ENCODE results near the gene PARK7.
A peak's percentile ranks its signal among the peaks of the same experiment; 100 is the strongest.
"Not testable (repeated sequence)": the region's sequence is repeated elsewhere in the genome, so short reads cannot be mapped to it uniquely, and the experiment has no call there.

The PARK7 gene

DNA sequence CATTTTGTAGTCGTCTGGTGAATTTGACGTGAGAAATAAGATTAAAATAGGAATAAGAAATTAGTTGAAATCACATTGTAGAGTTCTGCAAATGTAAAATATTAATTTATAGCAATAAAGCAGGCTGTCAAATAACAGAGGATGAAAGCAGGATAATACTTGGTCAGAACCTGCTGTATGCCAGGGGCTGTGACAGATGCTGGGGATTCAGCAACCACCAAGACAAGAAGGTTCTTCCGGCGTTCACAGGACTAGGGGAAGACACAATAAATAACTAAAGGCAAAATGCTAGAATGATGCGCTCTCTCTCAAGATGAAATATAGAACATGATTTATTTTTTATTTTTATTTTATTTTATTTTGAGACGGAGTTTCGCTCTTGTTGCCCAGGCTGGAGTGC, 6.8 kb upstream of the PARK7 start:
- peak overlapping the region; percentile 62 for H3K4me3 ChIP-seq (ENCODE audit: low read depth, low read length)
- CTCF ChIA-PET, result no interaction called here
- DNase-seq (ENCODE audit: low read depth, low spot score), result no peak
- POLR2A ChIA-PET, result no interaction called here
- TF ChIP-seq, protein P1, sequence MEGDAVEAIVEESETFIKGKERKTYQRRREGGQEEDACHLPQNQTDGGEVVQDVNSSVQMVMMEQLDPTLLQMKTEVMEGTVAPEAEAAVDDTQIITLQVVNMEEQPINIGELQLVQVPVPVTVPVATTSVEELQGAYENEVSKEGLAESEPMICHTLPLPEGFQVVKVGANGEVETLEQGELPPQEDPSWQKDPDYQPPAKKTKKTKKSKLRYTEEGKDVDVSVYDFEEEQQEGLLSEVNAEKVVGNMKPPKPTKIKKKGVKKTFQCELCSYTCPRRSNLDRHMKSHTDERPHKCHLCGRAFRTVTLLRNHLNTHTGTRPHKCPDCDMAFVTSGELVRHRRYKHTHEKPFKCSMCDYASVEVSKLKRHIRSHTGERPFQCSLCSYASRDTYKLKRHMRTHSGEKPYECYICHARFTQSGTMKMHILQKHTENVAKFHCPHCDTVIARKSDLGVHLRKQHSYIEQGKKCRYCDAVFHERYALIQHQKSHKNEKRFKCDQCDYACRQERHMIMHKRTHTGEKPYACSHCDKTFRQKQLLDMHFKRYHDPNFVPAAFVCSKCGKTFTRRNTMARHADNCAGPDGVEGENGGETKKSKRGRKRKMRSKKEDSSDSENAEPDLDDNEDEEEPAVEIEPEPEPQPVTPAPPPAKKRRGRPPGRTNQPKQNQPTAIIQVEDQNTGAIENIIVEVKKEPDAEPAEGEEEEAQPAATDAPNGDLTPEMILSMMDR (IDR thresholded peaks at IDR 0.05; ENCODE audit: insufficient read depth, low read length, missing control alignments), result no peak

DNA sequence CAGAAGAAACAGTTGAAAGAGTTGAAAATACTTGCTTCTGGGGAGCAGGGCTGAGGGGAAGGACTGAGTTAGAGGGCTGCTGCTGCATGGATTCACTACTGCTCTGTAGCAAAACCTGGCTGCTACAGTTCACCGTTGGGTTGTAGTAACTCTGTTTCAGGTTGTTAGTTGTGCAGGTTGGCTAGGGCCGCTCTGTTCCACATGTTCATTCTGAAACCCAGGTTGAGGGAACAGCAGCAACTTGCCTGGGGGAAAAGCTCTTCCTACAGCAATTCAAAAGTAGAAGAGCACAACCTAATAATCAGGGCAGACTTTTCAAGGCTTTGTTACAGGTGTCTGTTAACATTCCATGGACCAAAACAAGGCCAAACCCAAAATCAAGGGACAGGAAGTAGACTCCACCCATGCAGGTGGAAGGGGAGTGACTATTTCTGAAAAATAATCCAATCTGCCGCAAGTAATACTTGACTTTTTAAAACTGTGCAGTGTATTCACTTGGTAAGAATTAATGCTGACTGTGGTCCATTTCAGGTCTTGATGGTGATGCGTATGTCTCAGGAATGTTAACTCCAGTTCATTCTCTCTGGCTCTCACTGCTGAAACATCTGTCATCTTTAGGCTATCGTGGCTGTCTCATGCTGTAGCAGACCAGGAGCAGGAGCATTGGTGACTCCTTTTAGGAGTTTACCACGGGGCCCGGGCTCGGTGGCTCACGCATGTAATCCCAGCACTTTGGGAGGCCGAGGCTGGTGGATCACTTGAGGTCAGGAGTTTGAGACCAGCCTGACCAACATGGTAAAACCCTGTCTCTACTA, 5.1 kb upstream of the PARK7 start:
- ChIA-PET POLR2A (no interaction called here), CTCF (interaction anchor here (0.7 to 1.4 kb wide), 3 partner anchors 8 to 288 kb away, joined by 3 read pairs; no protein-coding TSS in a partner anchor)
- H3K4me3 ChIP-seq (ENCODE audit: low read depth, low read length), result no peak overlapping the region
- no peak for DNase-seq (ENCODE audit: low read depth, low spot score)
- TF ChIP-seq, protein P1 (IDR thresholded peaks at IDR 0.05; ENCODE audit: insufficient read depth, low read length, missing control alignments), result no peak

DNA sequence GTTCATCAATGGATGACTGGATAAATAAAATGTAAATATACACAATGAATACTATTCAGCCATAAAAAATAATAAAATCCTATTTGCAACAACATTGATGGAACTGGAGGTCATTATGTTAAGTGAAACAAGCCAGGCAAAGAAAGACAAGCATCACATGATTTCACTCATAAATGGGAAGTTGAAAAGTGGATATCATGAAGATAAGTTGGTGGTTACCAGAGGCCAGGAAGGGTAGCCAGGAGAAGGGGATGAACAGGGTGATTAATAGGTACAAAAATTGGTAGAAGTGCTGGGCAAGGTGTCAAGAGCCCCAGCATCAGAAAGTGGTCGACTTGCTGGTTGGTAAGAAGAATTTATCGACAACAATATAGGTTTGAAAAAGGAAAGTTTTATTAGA, 1.3 kb upstream of the PARK7 start:
- TF ChIP-seq, protein P1 (IDR thresholded peaks at IDR 0.05; ENCODE audit: insufficient read depth, low read length, missing control alignments), result no peak
- no peak for DNase-seq (ENCODE audit: low read depth, low spot score)
- CTCF ChIA-PET, result interaction anchor here (1.5 to 7.7 kb wide), 2 partner anchors 11 to 15 kb away, joined by 3 to 56 read pairs; no protein-coding TSS in a partner anchor
- POLR2A ChIA-PET, result no interaction called here
- H3K4me3 ChIP-seq (ENCODE audit: low read depth, low read length), result no peak overlapping the region

DNA sequence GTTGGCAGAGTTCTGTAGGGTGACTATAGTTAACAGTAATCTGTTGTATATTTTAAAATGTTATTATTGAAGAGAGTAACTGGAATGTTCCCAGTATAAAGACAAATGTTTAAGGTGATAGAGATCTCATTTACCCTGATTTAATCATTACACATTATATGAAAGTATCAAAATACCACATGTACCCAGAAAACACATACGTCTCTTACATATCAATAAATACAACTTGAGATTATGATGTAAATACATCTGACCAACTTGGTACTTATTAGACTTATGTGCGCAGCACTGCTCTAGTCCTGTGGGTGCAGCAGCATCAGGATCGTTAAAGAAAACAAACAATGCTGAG, 670 bp upstream of the PARK7 start:
- peak overlapping the region; percentile 93 for H3K4me3 ChIP-seq (ENCODE audit: low read depth, low read length)
- CTCF ChIA-PET, result interaction anchor here (1.5 to 7.7 kb wide), 2 partner anchors 11 to 14 kb away, joined by 3 to 56 read pairs; no protein-coding TSS in a partner anchor
- TF ChIP-seq, protein P1 (IDR thresholded peaks at IDR 0.05; ENCODE audit: insufficient read depth, low read length, missing control alignments), result no peak
- POLR2A ChIA-PET, result interaction anchor here (0.6 to 1.4 kb wide), 8 partner anchors 12 to 436 kb away, joined by 3 to 7 read pairs (median 3); no protein-coding TSS in a partner anchor
- DNase-seq (ENCODE audit: low read depth, low spot score), result no peak

DNA sequence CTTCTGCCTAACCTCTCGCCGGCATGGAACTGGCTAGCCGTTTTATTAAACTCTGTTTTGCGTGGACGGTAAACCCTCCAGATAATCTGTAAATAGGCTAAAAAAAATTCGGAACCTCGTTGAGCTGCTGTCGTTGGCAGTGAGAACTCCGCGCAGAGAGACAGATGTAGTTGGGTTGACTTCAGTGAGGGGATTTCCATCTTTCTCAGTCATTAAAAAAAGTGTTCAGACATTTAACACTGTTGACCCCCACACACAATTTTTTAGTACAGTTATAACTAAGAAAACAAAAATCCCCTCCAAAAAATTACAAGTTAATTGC, 464 bp downstream of the PARK7 start:
- DNase-seq (ENCODE audit: low read depth, low spot score), result no peak
- TF ChIP-seq, protein P1 (IDR thresholded peaks at IDR 0.05; ENCODE audit: insufficient read depth, low read length, missing control alignments), result no peak
- ChIA-PET POLR2A (interaction anchor here (0.7 to 1.4 kb wide), 6 partner anchors 14 to 381 kb away, joined by 3 to 7 read pairs (median 3); no protein-coding TSS in a partner anchor), CTCF (interaction anchor here (1.3 to 7.7 kb wide), 2 partner anchors 13 to 353 kb away, joined by 4 to 56 read pairs; no protein-coding TSS in a partner anchor)
- H3K4me3 ChIP-seq (ENCODE audit: low read depth, low read length), result peak overlapping the region; percentile 64

DNA sequence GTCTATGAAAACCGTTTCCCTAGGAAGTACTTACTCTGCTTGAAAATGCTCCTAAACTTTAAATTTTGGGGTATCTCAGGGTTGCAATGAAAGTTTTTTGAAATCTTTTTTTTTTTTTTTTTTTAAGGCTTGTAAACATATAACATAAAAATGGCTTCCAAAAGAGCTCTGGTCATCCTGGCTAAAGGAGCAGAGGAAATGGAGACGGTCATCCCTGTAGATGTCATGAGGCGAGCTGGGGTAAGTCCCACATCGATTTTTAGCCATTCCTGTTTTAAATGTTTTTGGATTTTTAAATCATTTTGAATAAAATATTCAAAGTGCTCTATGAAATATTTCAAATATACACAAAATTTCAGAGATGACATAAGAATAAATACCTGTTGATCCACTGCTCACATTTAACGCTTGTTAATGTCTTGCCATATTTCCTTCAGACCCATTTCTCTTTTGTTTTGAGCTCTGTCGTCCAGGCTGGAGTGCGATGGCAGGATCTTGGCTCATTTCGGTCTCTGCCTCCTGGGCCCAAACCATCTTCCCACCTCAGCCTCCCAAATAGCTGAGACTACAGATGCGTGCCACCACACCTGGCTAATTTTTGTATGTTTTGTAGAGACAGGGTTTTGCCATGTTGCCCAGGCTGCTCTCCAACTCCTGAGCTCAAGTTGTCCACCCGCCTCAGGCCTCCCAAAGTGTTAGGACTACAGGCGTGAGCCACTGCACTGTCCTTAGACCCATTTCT, 1.3 kb downstream of the PARK7 start:
- ChIA-PET CTCF (interaction anchor here (1.1 to 7.7 kb wide), 4 partner anchors 12 to 352 kb away, joined by 3 to 56 read pairs (median 4); no protein-coding TSS in a partner anchor), POLR2A (interaction anchor here (1.2 kb wide), 1 partner anchor 381 kb away, joined by 5 read pairs; no protein-coding TSS in a partner anchor)
- H3K4me3 ChIP-seq (ENCODE audit: low read depth, low read length), result peak overlapping the region; percentile 64
- no peak for DNase-seq (ENCODE audit: low read depth, low spot score)
- TF ChIP-seq, protein P1 (IDR thresholded peaks at IDR 0.05; ENCODE audit: insufficient read depth, low read length, missing control alignments), result no peak

DNA sequence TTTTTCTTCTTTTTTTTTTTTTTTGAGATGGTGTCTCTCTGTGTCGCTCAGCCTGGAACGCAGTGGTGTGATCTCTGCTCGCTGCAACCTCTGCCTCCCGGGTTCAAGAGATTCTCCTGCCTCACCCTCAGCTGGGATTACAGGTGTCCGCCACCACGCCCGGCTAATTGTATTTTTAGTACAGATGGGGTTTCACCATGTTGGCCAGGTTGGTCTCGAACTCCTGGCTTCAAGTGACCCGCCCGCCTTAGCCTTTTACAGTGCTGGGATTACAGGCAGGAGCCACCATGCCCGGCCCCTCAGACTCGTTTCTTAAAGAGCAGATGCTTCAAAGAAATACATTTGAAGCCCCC, 1.8 kb downstream of the PARK7 start:
- DNase-seq (ENCODE audit: low read depth, low spot score); H3K4me3 ChIP-seq (ENCODE audit: low read depth, low read length); POLR2A ChIA-PET: not testable (repeated sequence)
- CTCF ChIA-PET, result interaction anchor here (1.1 to 7.7 kb wide), 4 partner anchors 11 to 295 kb away, joined by 3 to 56 read pairs (median 6); no protein-coding TSS in a partner anchor

DNA sequence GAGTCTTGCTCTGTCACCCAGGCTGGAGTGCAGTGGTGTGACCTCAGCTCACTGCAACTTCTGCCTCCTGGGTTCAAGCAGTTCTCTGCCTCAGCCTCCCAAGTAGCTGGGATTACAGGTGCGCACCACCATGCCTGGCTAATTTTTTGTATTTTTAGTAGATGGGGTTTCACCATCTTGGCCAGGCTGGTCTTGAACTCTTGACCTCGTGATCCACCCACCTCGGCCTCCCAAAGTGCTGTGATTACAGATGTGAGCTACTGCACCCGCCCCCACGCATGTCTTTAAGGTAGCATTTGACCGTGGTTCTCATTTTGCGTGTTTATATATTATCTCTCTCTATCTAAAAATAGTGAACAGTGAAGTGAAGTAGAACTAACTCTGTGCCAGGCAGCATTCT, 2.3 kb downstream of the PARK7 start:
- POLR2A ChIA-PET; DNase-seq (ENCODE audit: low read depth, low spot score); H3K4me3 ChIP-seq (ENCODE audit: low read depth, low read length): not testable (repeated sequence)
- CTCF ChIA-PET, result interaction anchor here (2.6 to 7.7 kb wide), 2 partner anchors 11 to 19 kb away, joined by 8 to 56 read pairs; no protein-coding TSS in a partner anchor

All from AG04449 (cell line).